DMS 273 (cell line): ENCODE results near the gene CD59.
"Not testable (repeated sequence)": the region's sequence is repeated elsewhere in the genome, so short reads cannot be mapped to it uniquely, and the experiment has no call there.

Experiments used
- DNase-seq: peaks from one replicate; lab custom pipeline; 2025; ENCODE audit not compliant: unreplicated experiment; lab: John Stamatoyannopoulos, UW

The CD59 gene

GRCh38 chr11:33743291-33743690 lies 7.1 kb upstream of the CD59 start:
- DNase-seq: no peak

- DNase-seq: peak; percentile 26
These were observed 6.1 kb upstream of the CD59 start for GRCh38 chr11:33742249-33742851.

GRCh38 chr11:33741806-33742205 lies 5.6 kb upstream of the CD59 start:
- no peak for DNase-seq

- DNase-seq: no peak
These were observed 1.2 kb upstream of the CD59 start for GRCh38 chr11:33737362-33737821.

GRCh38 chr11:33735271-33736147 lies 714 bp downstream of the CD59 start:
- DNase-seq: peak; percentile 52

- peak; percentile 38 for DNase-seq
These were observed 1.6 kb downstream of the CD59 start for GRCh38 chr11:33734441-33735270.

- DNase-seq: no peak
These were observed 2.2 kb downstream of the CD59 start for GRCh38 chr11:33733980-33734379.

- peak; percentile 11 for DNase-seq
These were observed 4.3 kb downstream of the CD59 start for GRCh38 chr11:33731723-33732531.

GRCh38 chr11:33730716-33731115 lies 5.5 kb downstream of the CD59 start:
- peak; percentile 35 for DNase-seq

- DNase-seq: peak; percentile 8
These were observed 7.1 kb downstream of the CD59 start for GRCh38 chr11:33729072-33729664.

GRCh38 chr11:33727539-33727938 lies 8.7 kb downstream of the CD59 start:
- not testable (repeated sequence) for DNase-seq

GRCh38 chr11:33725496-33725895 lies 10.7 kb downstream of the CD59 start:
- DNase-seq: no peak

GRCh38 chr11:33724644-33725035 lies 11.6 kb downstream of the CD59 start:
- no peak for DNase-seq

- peak; percentile 52 for DNase-seq
These were observed 12.9 kb downstream of the CD59 start for GRCh38 chr11:33723238-33723881.

GRCh38 chr11:33722590-33723234 lies 13.5 kb downstream of the CD59 start:
- DNase-seq: no peak

- peak; percentile 9 for DNase-seq
These were observed 14.2 kb downstream of the CD59 start for GRCh38 chr11:33721984-33722383.

- peak; percentile 69 for DNase-seq
These were observed 14.8 kb downstream of the CD59 start for GRCh38 chr11:33721426-33721825.

GRCh38 chr11:33719587-33719986 lies 16.6 kb downstream of the CD59 start:
- DNase-seq: no peak

- peak; percentile 5 for DNase-seq
These were observed 17.8 kb downstream of the CD59 start for GRCh38 chr11:33718440-33718839.
